ENCODE data around the gene WDR48.

The WDR48 gene

DNA sequence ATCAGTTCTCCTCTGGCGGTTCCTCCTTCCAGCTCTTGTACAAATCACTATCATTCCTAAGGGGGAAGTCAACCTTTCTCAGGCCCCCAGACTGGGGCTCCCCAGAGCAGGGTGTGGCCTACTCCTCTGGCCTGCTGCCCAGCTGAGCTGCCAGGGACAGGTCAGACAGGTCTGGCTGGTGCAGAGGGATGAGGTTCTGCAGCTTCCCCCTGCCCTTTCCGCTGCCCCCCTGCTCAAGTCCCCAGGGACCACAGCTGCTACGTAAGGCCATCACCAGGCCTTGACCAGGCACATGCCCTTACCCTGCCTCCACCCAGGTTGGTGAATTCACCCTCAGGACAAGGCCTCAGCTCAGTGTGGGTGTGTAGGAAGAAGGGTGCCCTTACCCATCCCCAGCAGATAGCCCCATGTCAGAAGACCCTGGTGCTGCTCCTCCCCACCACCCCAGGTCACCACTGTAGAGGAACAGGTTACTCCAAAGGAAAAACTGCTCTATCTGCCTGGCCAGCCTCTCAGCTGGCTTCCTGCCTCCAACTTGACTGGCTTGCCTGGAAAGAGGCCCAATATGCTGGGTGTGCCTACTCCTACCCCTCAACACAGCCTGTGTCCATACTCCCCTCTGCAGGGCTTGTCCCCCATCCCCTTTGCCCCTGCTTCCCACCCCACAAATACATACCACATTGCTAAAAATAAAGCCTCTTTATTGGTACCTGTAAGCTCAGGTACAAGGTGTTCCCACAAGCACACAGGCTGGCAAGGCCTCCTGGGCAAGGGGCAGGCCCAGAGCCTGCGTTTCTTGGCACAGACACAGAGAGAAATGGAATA, 89.6 kb downstream of the WDR48 start:
- peak; percentile 17 for DNase-seq

- no peak for DNase-seq
Measured at GRCh38 chr3:39142067-39142466, 90.3 kb downstream of the WDR48 start.

GRCh38 chr3:39143051-39143885, 91.5 kb downstream of the WDR48 start:
- no peak for DNase-seq

GRCh38 chr3:39144095-39144747, 92.4 kb downstream of the WDR48 start:
- DNase-seq, result no peak

- no peak for DNase-seq
Measured at GRCh38 chr3:39144748-39145380, 93.0 kb downstream of the WDR48 start.

GRCh38 chr3:39146083-39146501, 94.3 kb downstream of the WDR48 start:
- DNase-seq, result no peak
